ENCODE data around the gene DGKI.
"Not testable (repeated sequence)": the region's sequence is repeated elsewhere in the genome, so short reads cannot be mapped to it uniquely, and the experiment has no call there.

Gene DGKI

GRCh38 chr7:137715533-137715932, 131.2 kb downstream of the DGKI start:
- Histone ChIP-seq H3K9me3 (ENCODE audit: low read length) (no peaks in the 10 kb centered on the region), H4K20me1 (ENCODE audit: insufficient read depth, low read length) (no peaks in the 10 kb centered on the region), H3K36me3 (ENCODE audit: insufficient read depth, low read length) (no peaks in the 10 kb centered on the region), H3K27me3 (ENCODE audit: insufficient read depth, low read length) (no peaks in the 10 kb centered on the region; the same call in none of the 2 replicates), H3K4me2 (ENCODE audit: low read length) (no peak overlapping the region), H3K4me3 (ENCODE audit: low read depth, low read length, poor library complexity, severe bottlenecking) (no peak overlapping the region), H3K4me1 (ENCODE audit: insufficient read depth, low read length, severe bottlenecking) (no peaks in the 10 kb centered on the region), H2AFZ (ENCODE audit: low read length) (no peak overlapping the region), H3K27ac (ENCODE audit: low read depth, low read length, poor library complexity, severe bottlenecking) (no peak overlapping the region), H3F3A (ENCODE audit: insufficient read depth, low read length) (no peaks in the 10 kb centered on the region), H3K9me2 (ENCODE audit: low read depth, low read length) (no peaks in the 10 kb centered on the region), H3K9ac (ENCODE audit: low read length) (no peak overlapping the region), H3K79me2 (ENCODE audit: insufficient read depth, low read length) (no peaks in the 10 kb centered on the region)
- no peak for TF ChIP-seq EZH2 (IDR thresholded peaks at IDR 0.05; ENCODE audit: borderline replicate concordance, low read length)
- TF ChIP-seq CTCF (IDR thresholded peaks at IDR 0.05; ENCODE audit: low read length), result no peak

GRCh38 chr7:137715121-137715520, 131.7 kb downstream of the DGKI start:
- H3K9me2 ChIP-seq (ENCODE audit: low read depth, low read length), result no peaks in the 10 kb centered on the region
- no peaks in the 10 kb centered on the region; the same call in none of the 2 replicates for H3K27me3 ChIP-seq (ENCODE audit: insufficient read depth, low read length)
- no peaks in the 10 kb centered on the region for H3F3A ChIP-seq (ENCODE audit: insufficient read depth, low read length)
- H3K27ac ChIP-seq (ENCODE audit: low read depth, low read length, poor library complexity, severe bottlenecking), result no peak overlapping the region
- H3K4me1 ChIP-seq (ENCODE audit: insufficient read depth, low read length, severe bottlenecking), result no peaks in the 10 kb centered on the region
- H3K9me3 ChIP-seq (ENCODE audit: low read length), result no peaks in the 10 kb centered on the region
- H2AFZ ChIP-seq (ENCODE audit: low read length), result no peak overlapping the region
- no peaks in the 10 kb centered on the region for H3K79me2 ChIP-seq (ENCODE audit: insufficient read depth, low read length)
- H3K4me3 ChIP-seq (ENCODE audit: low read depth, low read length, poor library complexity, severe bottlenecking), result no peak overlapping the region
- no peak for TF ChIP-seq EZH2 (IDR thresholded peaks at IDR 0.05; ENCODE audit: borderline replicate concordance, low read length)
- no peak for TF ChIP-seq CTCF (IDR thresholded peaks at IDR 0.05; ENCODE audit: low read length)
- H3K4me2 ChIP-seq (ENCODE audit: low read length), result no peak overlapping the region
- no peaks in the 10 kb centered on the region for H4K20me1 ChIP-seq (ENCODE audit: insufficient read depth, low read length)
- no peak overlapping the region for H3K9ac ChIP-seq (ENCODE audit: low read length)
- H3K36me3 ChIP-seq (ENCODE audit: insufficient read depth, low read length), result no peaks in the 10 kb centered on the region

GRCh38 chr7:137706330-137706729, 140.4 kb downstream of the DGKI start:
- not testable (repeated sequence) for H3K4me1 ChIP-seq (ENCODE audit: insufficient read depth, low read length, severe bottlenecking); H3K27ac ChIP-seq (ENCODE audit: low read depth, low read length, poor library complexity, severe bottlenecking); H3K36me3 ChIP-seq (ENCODE audit: insufficient read depth, low read length); H3K27me3 ChIP-seq (ENCODE audit: insufficient read depth, low read length); H3K4me3 ChIP-seq (ENCODE audit: low read depth, low read length, poor library complexity, severe bottlenecking); H3K79me2 ChIP-seq (ENCODE audit: insufficient read depth, low read length); H3F3A ChIP-seq (ENCODE audit: insufficient read depth, low read length); H3K9me3 ChIP-seq (ENCODE audit: low read length); H3K9me2 ChIP-seq (ENCODE audit: low read depth, low read length); H3K4me2 ChIP-seq (ENCODE audit: low read length); H2AFZ ChIP-seq (ENCODE audit: low read length); H3K9ac ChIP-seq (ENCODE audit: low read length); H4K20me1 ChIP-seq (ENCODE audit: insufficient read depth, low read length)

- Histone ChIP-seq H3K79me2 (ENCODE audit: insufficient read depth, low read length) (no peaks in the 10 kb centered on the region), H3K4me3 (ENCODE audit: low read depth, low read length, poor library complexity, severe bottlenecking) (no peak overlapping the region), H3F3A (ENCODE audit: insufficient read depth, low read length) (no peaks in the 10 kb centered on the region), H3K9ac (ENCODE audit: low read length) (no peak overlapping the region), H3K9me3 (ENCODE audit: low read length) (peaks cover 5% of the 10 kb centered on the region; the same call in 1 of the 2 replicates), H3K27me3 (ENCODE audit: insufficient read depth, low read length) (no peaks in the 10 kb centered on the region), H3K4me1 (ENCODE audit: insufficient read depth, low read length, severe bottlenecking) (no peaks in the 10 kb centered on the region), H4K20me1 (ENCODE audit: insufficient read depth, low read length) (no peaks in the 10 kb centered on the region), H3K27ac (ENCODE audit: low read depth, low read length, poor library complexity, severe bottlenecking) (no peak overlapping the region), H3K36me3 (ENCODE audit: insufficient read depth, low read length) (no peaks in the 10 kb centered on the region), H2AFZ (ENCODE audit: low read length) (no peak overlapping the region), H3K9me2 (ENCODE audit: low read depth, low read length) (no peaks in the 10 kb centered on the region), H3K4me2 (ENCODE audit: low read length) (no peak overlapping the region)
- TF ChIP-seq CTCF (IDR thresholded peaks at IDR 0.05; ENCODE audit: low read length), result no peak
- TF ChIP-seq EZH2 (IDR thresholded peaks at IDR 0.05; ENCODE audit: borderline replicate concordance, low read length), result no peak
Observed at GRCh38 chr7:137704723-137705122, 142.1 kb downstream of the DGKI start.
